Panc1 (cell line): ENCODE measurements around the gene PAK2. TPM values are rescaled to one million over a fixed set of nuclear protein-coding genes. Genes with fewer than 3 reads are reported as not detected.

Source experiments
- ATAC-seq: fragments of 200-7000 bp; cut with Tn5 transposase; 2 replicates; pipeline ENCODE4 v1.9.1; 2020; ENCODE audit warnings: mild to moderate bottlenecking, moderate library complexity
- BruUV-seq: library from RNA; stranded (reverse); fragments of 400-500 nt; replicated peaks from 2 replicates; lab custom pipeline; 2021; lab: Mats Ljungman, UMichigan
- CTCF ChIA-PET: fragments of 300-600 bp; sonication (Branson Sonifier 250); formaldehyde crosslinking; loops from one replicate; lab custom pipeline; 2022; ENCODE audit warnings: antibody characterized with exemption; lab: Charles Lee
- POLR2A ChIA-PET: fragments of 300-600 bp; sonication (Branson Sonifier 250); formaldehyde crosslinking; loops from one replicate; lab custom pipeline; 2022; ENCODE audit warnings: antibody characterized with exemption; lab: Charles Lee
- DNase-seq: peaks from one replicate; pipeline ENCODE4 v3.0.0-alpha.2; 2010; ENCODE audit warnings: low read depth, low spot score
- H3K27ac ChIP-seq: 2 replicates; pipeline ENCODE4 v1.5.1; 2011; ENCODE audit warnings: mild to moderate bottlenecking, low read length, inconsistent platforms
- H3K27me3 ChIP-seq: fragments of 200-500 bp; sonication (Bioruptor generic); 2 replicates; pipeline ENCODE4 v1.6.0; 2014; ENCODE audit warnings: low read length, inconsistent platforms; ENCODE audit not compliant: control insufficient read depth, insufficient read depth
- H3K36me3 ChIP-seq: fragments of 200-500 bp; sonication (Bioruptor generic); 2 replicates; pipeline ENCODE4 v1.5.1; 2014; ENCODE audit warnings: inconsistent platforms, mild to moderate bottlenecking, low read length, moderate library complexity; ENCODE audit not compliant: control insufficient read depth, insufficient read depth
- H3K4me1 ChIP-seq: 2 replicates; pipeline ENCODE4 v1.5.1; 2011; ENCODE audit warnings: inconsistent platforms, mild to moderate bottlenecking, low read length, moderate library complexity; ENCODE audit not compliant: control insufficient read depth, insufficient read depth
- H3K4me3 ChIP-seq, 2 experiments: 2 replicates each; pipeline ENCODE4 v1.5.1; 2011 to 2012; ENCODE audit warnings: low read depth in 2 of 2, low read length in 2 of 2, mild to moderate bottlenecking in 2 of 2, inconsistent platforms in 1 of 2, moderate library complexity in 1 of 2
- H3K9me3 ChIP-seq: fragments of 200-500 bp; sonication (Bioruptor generic); 2 replicates; pipeline ENCODE4 v1.5.1; 2014; ENCODE audit warnings: low read depth, mild to moderate bottlenecking, inconsistent platforms, low read length, moderate library complexity; ENCODE audit not compliant: control insufficient read depth, insufficient read depth
- CTCF ChIP-seq: fragments of 450-650 bp; IDR thresholded peaks from 2 replicates; pipeline ENCODE4 v1.5.1; 2017; ENCODE audit warnings: mild to moderate bottlenecking
- POLR2AphosphoS5 ChIP-seq: IDR thresholded peaks from 2 replicates; pipeline ENCODE4 v1.6.1; 2012; ENCODE audit warnings: mild to moderate bottlenecking, low read depth, low read length, moderate library complexity
- REST ChIP-seq, 2 experiments: IDR thresholded peaks; 2 replicates each; pipeline ENCODE4 v1.6.1; 2011 to 2012; ENCODE audit warnings: low read depth in 2 of 2, control low read depth in 1 of 2, low read length in 1 of 2, mild to moderate bottlenecking in 1 of 2, moderate library complexity in 1 of 2; ENCODE audit not compliant: insufficient read depth in 1 of 2
- SIN3A ChIP-seq: IDR thresholded peaks from 2 replicates; pipeline ENCODE4 v1.6.1; 2012; ENCODE audit warnings: low read depth, mild to moderate bottlenecking, low read length, moderate library complexity, borderline replicate concordance; ENCODE audit not compliant: insufficient read depth
- TCF7L2 ChIP-seq: IDR thresholded peaks from 2 replicates; pipeline ENCODE4 v1.6.1; 2011; ENCODE audit warnings: mild to moderate bottlenecking, low read depth, low read length, inconsistent platforms
- in situ Hi-C: cut with HindIII; loops from 2 replicates; pipeline ENCODE4 v1.10.0; 2016; ENCODE audit warnings: low sequenced_read_pairs, low pct_unique_long_range_greater_than_20kb
- intact Hi-C: fragments of 100-400 bp; cut with micrococcal nuclease; formaldehyde crosslinking; loops from one replicate; pipeline ENCODE4 v1.10.0; 2022; ENCODE audit not compliant: unreplicated experiment
- total RNA-seq: library from RNA; stranded (reverse); gene quantifications from one replicate; pipeline ENCODE4 v1.2.1, GENCODE V29; 2021; ENCODE audit not compliant: unreplicated experiment

The PAK2 gene
- total RNA-seq, 1 experiment from 2014 or later = 185 TPM

- ChIA-PET POLR2A (no interaction called here), CTCF (no interaction called here)
- in situ Hi-C loops (no loop called here), intact Hi-C loops (no loop called here)
- peaks cover 10% of the 10 kb centered on the region; the same call in 1 of the 2 replicates for H3K36me3 ChIP-seq
- peaks cover 13% of the 10 kb centered on the region; the same call in 1 of the 2 replicates for H3K9me3 ChIP-seq
- H3K27ac ChIP-seq = no peak overlapping the region
- no TSS peak for BruUV-seq
- TF ChIP-seq SIN3A (no peak), TCF7L2 (no peak), REST (IDR thresholded peaks at IDR 0.05; ENCODE audit: insufficient read depth in 1 of 2, low read depth in 2 of 2, low read length in 1 of 2) (no peak), POLR2AphosphoS5 (no peak), CTCF (no peak)
- H3K4me3 ChIP-seq = no peak overlapping the region
- no peak for ATAC-seq
- no peaks in the 10 kb centered on the region for H3K27me3 ChIP-seq
- DNase-seq = no peak
- H3K4me1 ChIP-seq = peaks cover 2% of the 10 kb centered on the region
Observed at GRCh38 chr3:196721097-196721496, 18.6 kb upstream of the PAK2 start.

GRCh38 chr3:196726788-196727675 is 12.6 kb upstream of the PAK2 start:
- POLR2A ChIA-PET = no interaction called here
- Histone ChIP-seq H3K9me3 (no peaks in the 10 kb centered on the region), H3K27me3 (no peaks in the 10 kb centered on the region), H3K27ac (no peak overlapping the region), H3K36me3 (peaks cover 8% of the 10 kb centered on the region; the same call in 1 of the 2 replicates), H3K4me3 (no peak overlapping the region), H3K4me1 (0 out of 2 replicates have a peak, but pooled peaks cover 3% of the 10 kb centered on the region)
- intact Hi-C loops = no loop called here
- CTCF ChIA-PET = interaction anchor here (0.5 kb wide), 1 partner anchor 14 kb away, joined by 3 read pairs; no protein-coding TSS in a partner anchor
- in situ Hi-C loops = no loop called here
- TF ChIP-seq POLR2AphosphoS5 = 0 out of 2 replicates have a peak, but pooled peaks have one; percentile 20
- no peak for TF ChIP-seq SIN3A
- no peak for TF ChIP-seq REST (IDR thresholded peaks at IDR 0.05; ENCODE audit: insufficient read depth in 1 of 2, low read depth in 2 of 2, low read length in 1 of 2)
- no peak for TF ChIP-seq TCF7L2
- no peak for TF ChIP-seq CTCF
- BruUV-seq = no TSS peak
- DNase-seq = peak; percentile 73
- ATAC-seq = peak; percentile 86
